IPS-20b (cell line): Measurements from ENCODE around the gene AP2M1.
A peak's percentile ranks its signal among the peaks of the same experiment; 100 is the strongest.

Experiments used
- H3K27ac ChIP-seq: one replicate; pipeline ENCODE4 v1.5.1; 2013; ENCODE audit warnings: low read length
- H3K27me3 ChIP-seq: 2 replicates; pipeline ENCODE4 v1.6.1; 2013; ENCODE audit warnings: mild to moderate bottlenecking, low read length, inconsistent platforms; ENCODE audit not compliant: insufficient read depth
- H3K36me3 ChIP-seq: 2 replicates; pipeline ENCODE4 v1.6.1; 2013; ENCODE audit warnings: low read depth, mild to moderate bottlenecking, inconsistent platforms, low read length, moderate library complexity; ENCODE audit not compliant: insufficient read depth
- H3K4me1 ChIP-seq: 2 replicates; pipeline ENCODE4 v1.6.1; 2013; ENCODE audit warnings: mild to moderate bottlenecking, control low read depth, inconsistent platforms, low read length, moderate library complexity; ENCODE audit not compliant: insufficient read depth
- H3K4me3 ChIP-seq: 2 replicates; pipeline ENCODE4 v1.5.1; 2013; ENCODE audit warnings: mild to moderate bottlenecking, low read length, inconsistent platforms
- H3K9ac ChIP-seq: 2 replicates; pipeline ENCODE4 v1.6.1; 2013; ENCODE audit warnings: low read depth, mild to moderate bottlenecking, inconsistent platforms, low read length, moderate library complexity
- H3K9me3 ChIP-seq: 2 replicates; pipeline ENCODE4 v1.6.1; 2013; ENCODE audit warnings: mild to moderate bottlenecking, low read depth, low read length, inconsistent platforms; ENCODE audit not compliant: insufficient read depth

Gene AP2M1

DNA sequence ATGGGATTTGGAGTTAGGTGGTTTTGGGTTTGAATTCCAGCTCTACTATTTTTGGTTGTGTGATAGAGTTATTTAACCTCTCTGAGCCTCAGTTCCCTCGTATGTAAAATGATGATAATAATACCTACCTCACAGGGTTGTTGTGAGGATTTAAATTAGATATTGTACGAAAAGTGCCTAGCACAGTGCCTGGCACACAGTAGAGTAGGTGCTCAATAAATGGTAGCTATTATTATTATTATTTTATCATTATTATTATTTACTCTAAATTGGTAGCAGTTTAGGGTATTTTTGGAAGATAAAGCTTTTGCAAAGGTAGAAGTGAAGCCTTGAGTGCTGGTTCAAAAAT lies 1.3 kb upstream of the AP2M1 start:
- no peak overlapping the region for H3K9ac ChIP-seq
- H3K9me3 ChIP-seq: no peaks in the 10 kb centered on the region
- H3K36me3 ChIP-seq: peaks cover 51% of the 10 kb centered on the region
- no peak overlapping the region for H3K27ac ChIP-seq
- no peaks in the 10 kb centered on the region for H3K27me3 ChIP-seq
- no peak overlapping the region for H3K4me3 ChIP-seq
- H3K4me1 ChIP-seq: peaks cover 19% of the 10 kb centered on the region

DNA sequence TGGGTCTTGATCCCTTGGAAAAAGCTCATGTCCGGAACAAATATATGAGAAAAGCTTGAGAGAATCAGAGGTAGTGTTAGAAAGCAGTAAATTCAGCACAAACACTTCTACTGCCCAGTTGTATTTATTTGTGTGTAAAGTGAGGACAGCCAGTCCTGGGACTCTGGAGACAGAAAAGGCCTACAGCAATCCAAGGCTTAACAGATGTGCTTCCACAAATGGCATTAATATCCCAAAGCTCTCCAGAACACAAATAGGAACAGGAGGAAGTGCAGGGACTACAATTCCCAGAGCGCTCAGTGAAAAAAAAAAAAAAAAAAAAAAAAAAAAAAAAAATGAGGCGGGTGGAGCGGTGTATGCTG lies 390 bp upstream of the AP2M1 start:
- Histone ChIP-seq H3K36me3 (peaks cover 51% of the 10 kb centered on the region), H3K27ac (no peak overlapping the region), H3K4me1 (peaks cover 19% of the 10 kb centered on the region), H3K9me3 (no peaks in the 10 kb centered on the region), H3K4me3 (no peak overlapping the region), H3K27me3 (no peaks in the 10 kb centered on the region), H3K9ac (no peak overlapping the region)

- Histone ChIP-seq H3K27me3 (no peaks in the 10 kb centered on the region), H3K9me3 (no peaks in the 10 kb centered on the region), H3K27ac (peak overlapping the region; percentile 92), H3K9ac (peak overlapping the region; percentile 96), H3K4me3 (peak overlapping the region; percentile 87), H3K36me3 (peaks cover 59% of the 10 kb centered on the region), H3K4me1 (peaks cover 19% of the 10 kb centered on the region)
These were observed 851 bp downstream of the AP2M1 start for GRCh38 chr3:184175506-184175905.

DNA sequence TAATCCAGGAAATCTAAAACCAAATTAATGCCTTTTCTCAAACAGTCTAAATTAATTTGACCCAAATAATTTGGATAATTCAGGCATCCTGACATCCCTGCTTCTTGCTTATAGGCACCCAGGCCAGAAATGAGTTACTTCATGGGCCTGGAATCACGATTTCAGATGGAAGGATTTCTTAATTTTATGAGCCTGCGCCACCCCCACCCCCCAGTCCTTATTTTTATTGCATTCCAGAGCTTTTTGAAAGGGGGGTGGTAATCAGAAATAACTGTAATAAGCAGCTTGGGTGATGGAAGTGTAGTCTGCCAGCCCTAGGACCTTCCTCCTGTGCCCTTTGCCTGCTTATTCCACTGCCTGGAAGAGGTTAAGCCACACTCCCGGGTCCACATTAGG lies 1.3 kb downstream of the AP2M1 start:
- Histone ChIP-seq H3K36me3 (peaks cover 59% of the 10 kb centered on the region), H3K9ac (peak overlapping the region; percentile 96), H3K4me3 (peak overlapping the region; percentile 87), H3K27ac (peak overlapping the region; percentile 92), H3K9me3 (no peaks in the 10 kb centered on the region), H3K27me3 (no peaks in the 10 kb centered on the region), H3K4me1 (peaks cover 18% of the 10 kb centered on the region)

GRCh38 chr3:184176377-184177330 lies 2.0 kb downstream of the AP2M1 start:
- Histone ChIP-seq H3K9ac (peak overlapping the region; percentile 96), H3K4me1 (peaks cover 15% of the 10 kb centered on the region), H3K4me3 (peak overlapping the region; percentile 87), H3K27me3 (no peaks in the 10 kb centered on the region), H3K27ac (peak overlapping the region; percentile 92), H3K36me3 (peaks cover 59% of the 10 kb centered on the region), H3K9me3 (no peaks in the 10 kb centered on the region)

DNA sequence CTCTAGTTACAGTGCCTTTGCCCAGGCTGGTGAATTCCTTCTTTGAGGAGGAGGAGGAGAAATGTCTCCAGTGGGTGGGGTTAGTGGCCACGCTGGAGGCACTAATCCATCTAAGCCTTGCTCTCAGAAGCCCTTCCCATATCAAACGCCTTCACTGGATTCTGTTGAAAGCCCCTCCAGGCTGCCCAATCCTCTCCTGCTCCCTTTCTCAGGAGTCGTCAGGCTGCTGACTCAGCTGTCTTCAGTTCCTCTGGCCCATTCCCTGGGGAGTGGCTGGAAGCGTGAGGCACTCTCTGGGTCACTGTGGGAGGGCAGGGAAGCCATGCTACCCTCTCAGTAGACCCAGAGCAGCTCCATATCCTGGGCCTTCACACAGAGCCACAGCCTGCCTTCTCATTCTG lies 2.7 kb downstream of the AP2M1 start:
- Histone ChIP-seq H3K36me3 (peaks cover 59% of the 10 kb centered on the region), H3K9ac (peak overlapping the region; percentile 96; the same call in 1 of the 2 replicates), H3K4me1 (peaks cover 15% of the 10 kb centered on the region), H3K27ac (peak overlapping the region; percentile 92), H3K9me3 (no peaks in the 10 kb centered on the region), H3K27me3 (no peaks in the 10 kb centered on the region), H3K4me3 (peak overlapping the region; percentile 87)

- peaks cover 60% of the 10 kb centered on the region for H3K36me3 ChIP-seq
- no peaks in the 10 kb centered on the region for H3K9me3 ChIP-seq
- peaks cover 15% of the 10 kb centered on the region for H3K4me1 ChIP-seq
- H3K27me3 ChIP-seq: no peaks in the 10 kb centered on the region
- peak overlapping the region; percentile 92 for H3K27ac ChIP-seq
- peak overlapping the region; percentile 96; the same call in 1 of the 2 replicates for H3K9ac ChIP-seq
- no peak overlapping the region for H3K4me3 ChIP-seq
These were observed 3.2 kb downstream of the AP2M1 start for GRCh38 chr3:184177767-184178306.

DNA sequence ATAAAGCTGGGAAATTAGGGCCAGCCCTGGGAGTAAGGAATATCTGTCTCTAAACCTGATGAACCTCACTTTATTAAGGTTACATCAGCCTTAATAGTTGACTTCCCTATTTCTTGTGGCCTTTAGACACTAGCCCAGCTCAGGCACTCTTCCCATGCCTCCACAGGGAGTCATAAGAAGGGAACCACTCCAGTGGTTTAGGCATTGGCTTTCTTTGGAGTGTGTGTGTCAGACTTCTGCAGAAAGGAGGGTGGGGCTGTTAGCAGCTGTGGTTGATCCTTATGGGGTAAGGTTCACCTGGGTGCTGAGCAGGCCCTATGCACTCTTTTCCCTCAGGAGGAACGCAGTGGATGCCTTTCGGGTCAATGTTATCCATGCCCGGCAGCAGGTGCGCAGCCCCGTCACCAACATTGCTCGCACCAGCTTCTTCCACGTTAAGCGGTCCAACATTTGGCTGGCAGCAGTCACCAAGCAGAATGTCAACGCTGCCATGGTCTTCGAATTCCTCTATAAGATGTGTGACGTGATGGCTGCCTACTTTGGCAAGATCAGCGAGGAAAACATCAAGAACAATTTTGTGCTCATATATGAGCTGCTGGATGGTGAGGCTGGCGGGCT lies 4.0 kb downstream of the AP2M1 start:
- no peak overlapping the region for H3K9ac ChIP-seq
- H3K27ac ChIP-seq: no peak overlapping the region
- H3K9me3 ChIP-seq: no peaks in the 10 kb centered on the region
- H3K4me1 ChIP-seq: peaks cover 15% of the 10 kb centered on the region
- peaks cover 68% of the 10 kb centered on the region for H3K36me3 ChIP-seq
- no peaks in the 10 kb centered on the region for H3K27me3 ChIP-seq
- no peak overlapping the region for H3K4me3 ChIP-seq

GRCh38 chr3:184180165-184180564 lies 5.5 kb downstream of the AP2M1 start:
- no peaks in the 10 kb centered on the region for H3K27me3 ChIP-seq
- peaks cover 19% of the 10 kb centered on the region for H3K4me1 ChIP-seq
- H3K9me3 ChIP-seq: no peaks in the 10 kb centered on the region
- H3K36me3 ChIP-seq: peaks cover 82% of the 10 kb centered on the region
- H3K27ac ChIP-seq: no peak overlapping the region
- no peak overlapping the region for H3K9ac ChIP-seq
- H3K4me3 ChIP-seq: no peak overlapping the region

GRCh38 chr3:184181596-184181995 lies 6.9 kb downstream of the AP2M1 start:
- peaks cover 16% of the 10 kb centered on the region for H3K4me1 ChIP-seq
- no peaks in the 10 kb centered on the region for H3K9me3 ChIP-seq
- no peak overlapping the region for H3K27ac ChIP-seq
- H3K36me3 ChIP-seq: peaks cover 82% of the 10 kb centered on the region
- H3K9ac ChIP-seq: no peak overlapping the region
- no peaks in the 10 kb centered on the region for H3K27me3 ChIP-seq
- no peak overlapping the region for H3K4me3 ChIP-seq

DNA sequence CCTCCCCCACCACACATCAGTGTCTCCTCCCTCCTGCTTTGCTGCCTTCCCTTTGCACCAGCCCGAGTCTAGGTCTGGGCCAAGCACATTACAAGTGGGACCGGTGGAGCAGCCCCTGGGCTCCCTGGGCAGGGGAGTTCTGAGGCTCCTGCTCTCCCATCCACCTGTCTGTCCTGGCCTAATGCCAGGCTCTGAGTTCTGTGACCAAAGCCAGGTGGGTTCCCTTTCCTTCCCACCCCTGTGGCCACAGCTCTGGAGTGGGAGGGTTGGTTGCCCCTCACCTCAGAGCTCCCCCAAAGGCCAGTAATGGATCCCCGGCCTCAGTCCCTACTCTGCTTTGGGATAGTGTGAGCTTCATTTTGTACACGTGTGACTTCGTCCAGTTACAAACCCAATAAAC lies 9.0 kb downstream of the AP2M1 start:
- H3K9me3 ChIP-seq: no peaks in the 10 kb centered on the region
- H3K27ac ChIP-seq: no peak overlapping the region
- H3K27me3 ChIP-seq: no peaks in the 10 kb centered on the region
- peaks cover 78% of the 10 kb centered on the region for H3K36me3 ChIP-seq
- 0 out of 2 replicates have a peak overlapping the region, but pooled peaks have one; percentile 41 for H3K9ac ChIP-seq
- peaks cover 12% of the 10 kb centered on the region; the same call in 1 of the 2 replicates for H3K4me1 ChIP-seq
- H3K4me3 ChIP-seq: no peak overlapping the region
